CD1c-positive myeloid dendritic cell (primary cell): ENCODE measurements around the gene SPTSSB.

Source experiments
- DNase-seq: peaks from one replicate; pipeline ENCODE4 v3.0.0-alpha.2; 2016; ENCODE audit errors: extremely low spot score

SPTSSB gene

DNA sequence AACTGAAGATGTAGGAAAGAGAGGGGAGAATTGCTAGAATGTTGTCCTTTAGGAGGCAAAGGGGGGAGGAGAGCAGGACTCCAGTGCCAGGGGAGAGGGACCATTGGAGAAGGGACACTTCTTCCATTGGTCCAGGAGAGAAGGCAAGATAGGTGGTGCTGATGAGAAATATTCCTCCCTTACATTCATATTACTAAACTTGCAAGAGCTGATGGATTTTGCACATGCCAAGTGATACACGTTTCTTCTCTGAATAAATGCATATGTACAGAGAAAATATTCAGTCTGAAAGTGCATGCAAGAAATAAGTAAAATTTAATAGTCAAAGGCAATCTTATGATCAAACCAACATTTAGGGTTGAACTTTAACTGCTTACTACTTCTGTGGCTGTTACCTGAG is 21.5 kb upstream of the SPTSSB start:
- no peak for DNase-seq

DNA sequence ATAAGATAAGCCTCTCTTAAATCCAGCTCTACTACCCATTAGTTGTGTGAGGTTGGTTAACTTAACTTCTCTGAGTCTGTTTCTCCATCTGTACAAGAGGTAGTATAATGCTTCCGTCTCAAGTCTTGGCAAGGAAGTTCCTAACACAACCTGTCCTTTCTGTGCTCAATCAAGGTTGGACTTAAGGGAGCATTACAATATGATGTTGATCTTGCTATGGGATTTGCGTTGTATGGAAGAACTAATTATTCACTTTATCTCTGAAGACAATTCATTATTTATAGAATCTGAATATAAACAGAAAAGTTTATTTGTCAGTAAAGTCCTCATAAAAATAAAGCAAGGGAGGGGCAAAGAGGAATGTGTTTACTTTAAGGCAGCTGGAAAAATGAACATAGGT is 18.9 kb upstream of the SPTSSB start:
- no peak for DNase-seq

- peak; percentile 85 for DNase-seq
Measured at GRCh38 chr3:161389445-161390035, 18.2 kb upstream of the SPTSSB start.

DNA sequence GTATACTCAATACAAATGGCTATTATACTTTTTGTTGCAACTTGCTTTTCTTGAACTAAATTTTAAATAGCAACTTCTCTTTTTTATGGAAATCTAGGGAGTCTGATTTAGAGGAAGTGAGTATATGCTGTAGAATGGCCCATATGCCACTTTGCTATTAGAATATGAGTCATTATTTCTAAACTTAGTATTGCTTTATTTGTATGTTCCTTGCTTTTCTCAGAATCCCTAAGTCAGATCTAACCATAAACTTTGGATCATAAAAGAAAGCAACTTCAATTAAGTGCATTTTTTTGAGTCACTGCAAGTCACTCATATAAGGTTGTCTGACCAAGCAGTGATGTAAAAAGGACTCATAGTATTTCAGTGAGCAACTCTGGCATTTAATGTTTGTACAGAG is 17.5 kb upstream of the SPTSSB start:
- DNase-seq, result peak; percentile 82

- peak; percentile 55 for DNase-seq
Measured at GRCh38 chr3:161386991-161387770, 15.9 kb upstream of the SPTSSB start.

DNA sequence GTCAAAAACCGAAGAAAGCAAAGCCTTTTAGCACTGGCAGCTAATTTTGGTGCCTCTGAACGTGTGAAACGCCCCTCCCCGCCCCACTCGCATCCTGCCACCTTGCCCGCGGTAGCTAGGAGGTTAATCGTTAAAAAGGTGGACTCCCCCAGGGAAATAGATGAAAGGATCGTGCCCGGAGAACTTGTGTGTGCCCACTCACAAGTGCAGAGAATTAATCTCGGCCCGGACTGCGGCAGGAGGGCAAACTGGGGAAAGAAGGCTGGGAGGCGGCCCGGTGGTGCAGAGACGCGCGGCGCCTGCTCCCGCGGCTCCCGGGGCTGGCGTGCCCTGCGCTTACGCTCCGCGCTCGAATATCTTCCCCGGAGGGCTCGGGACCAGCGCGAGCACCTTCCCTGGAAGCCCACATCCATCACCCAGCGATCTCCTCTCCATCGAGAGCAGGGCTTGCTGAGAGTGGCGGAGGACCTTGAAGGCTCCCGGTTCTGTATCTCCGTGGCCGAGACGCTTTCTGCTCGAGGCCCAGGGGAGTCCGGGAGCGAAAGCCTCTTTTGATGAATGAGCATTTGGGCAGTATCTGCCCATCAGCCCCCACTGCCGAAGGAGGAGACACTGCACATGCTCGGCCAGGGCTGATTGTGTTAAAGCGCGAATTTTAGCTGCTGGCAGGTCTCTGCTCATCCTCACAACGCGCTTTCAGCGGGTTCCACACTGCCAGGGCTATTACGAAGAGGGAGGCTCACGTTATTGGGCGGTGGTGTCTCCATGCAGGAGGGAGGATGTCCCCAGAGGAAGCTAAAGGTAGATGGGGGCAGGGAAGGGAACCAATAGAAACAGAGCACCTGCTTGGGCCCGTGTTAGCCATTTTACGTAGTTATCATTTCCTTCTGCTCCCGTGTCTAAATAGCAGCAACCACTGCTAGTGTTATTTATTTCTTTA is 1.3 kb upstream of the SPTSSB start:
- DNase-seq, result no peak

DNA sequence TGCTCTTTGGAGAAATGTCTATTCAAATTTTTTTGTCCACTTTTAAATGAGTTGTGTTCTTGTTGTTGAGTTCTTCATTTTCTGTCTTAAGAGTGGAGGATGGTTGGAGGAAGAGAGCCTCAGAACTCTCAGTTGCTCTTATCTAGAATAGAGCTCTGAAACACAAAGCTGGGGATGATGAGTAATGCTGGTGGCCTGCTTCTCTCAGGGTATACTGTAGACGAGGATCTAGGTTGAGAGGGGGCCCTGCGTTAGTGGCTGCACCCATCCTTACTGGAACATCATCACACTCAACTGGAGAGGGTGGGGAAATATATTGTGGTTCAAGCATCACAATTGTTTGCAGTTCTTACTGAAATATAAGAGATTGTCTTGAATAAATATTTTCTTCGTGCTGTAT is 1.8 kb downstream of the SPTSSB start:
- DNase-seq, result no peak

DNA sequence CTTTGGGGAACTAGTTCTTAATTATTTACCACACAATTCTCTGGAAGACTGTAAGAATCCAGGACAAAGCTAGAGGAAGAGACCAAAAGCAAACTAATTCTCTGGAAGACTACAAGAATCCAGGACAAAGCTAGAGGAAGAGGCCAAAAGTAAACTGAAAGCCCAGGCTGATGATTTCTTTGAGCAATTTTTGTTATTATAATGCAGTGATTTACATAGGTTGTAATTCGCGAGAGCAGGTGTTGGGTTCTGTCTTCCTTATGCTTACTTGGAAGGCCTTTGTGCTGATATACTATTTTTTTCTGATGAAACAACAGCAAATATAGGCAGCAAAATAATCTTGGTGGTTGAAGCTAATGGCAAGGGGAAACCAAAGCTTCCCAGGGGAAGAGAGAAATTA is 5.2 kb downstream of the SPTSSB start:
- DNase-seq, result no peak

- no peak for DNase-seq
Measured at GRCh38 chr3:161358488-161358887, 12.8 kb downstream of the SPTSSB start.

GRCh38 chr3:161356287-161356686 is 15.0 kb downstream of the SPTSSB start:
- DNase-seq, result no peak

DNA sequence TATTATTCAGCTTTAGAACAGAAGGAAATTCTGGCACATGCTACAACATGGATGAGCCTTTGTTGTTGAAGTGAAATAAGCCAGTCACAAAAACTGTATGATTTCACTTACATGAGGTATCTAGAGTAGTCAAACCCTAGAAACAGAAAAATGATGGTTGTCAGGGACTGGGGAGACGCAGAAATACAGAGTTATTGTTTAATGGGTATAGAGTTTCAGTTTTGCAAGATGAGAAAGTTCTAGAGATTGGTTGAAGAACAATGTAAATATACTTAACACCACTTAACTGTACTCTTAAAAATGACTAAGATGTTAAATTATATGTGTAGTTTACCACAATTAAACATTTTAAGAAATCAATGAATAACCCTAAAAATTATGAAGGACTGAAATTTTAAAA is 15.8 kb downstream of the SPTSSB start:
- no peak for DNase-seq

DNA sequence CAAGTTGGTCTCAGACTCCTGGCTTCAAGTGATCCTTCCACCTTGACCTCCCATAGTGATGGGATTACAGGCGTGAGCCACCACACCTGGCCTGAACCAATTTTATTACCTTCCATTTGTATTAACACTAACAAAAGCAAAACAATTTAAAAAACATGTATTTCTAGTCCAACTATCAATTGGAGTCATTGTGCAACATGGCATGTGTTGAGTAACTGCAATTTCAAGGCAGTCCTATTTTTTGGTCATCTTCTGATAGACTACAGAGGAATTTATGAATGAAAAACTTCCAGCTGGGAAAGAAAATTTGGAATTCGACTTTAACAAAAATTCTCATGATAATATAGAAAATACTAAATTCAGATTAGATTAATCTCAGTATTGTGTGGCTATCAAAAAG is 16.8 kb downstream of the SPTSSB start:
- no peak for DNase-seq

DNA sequence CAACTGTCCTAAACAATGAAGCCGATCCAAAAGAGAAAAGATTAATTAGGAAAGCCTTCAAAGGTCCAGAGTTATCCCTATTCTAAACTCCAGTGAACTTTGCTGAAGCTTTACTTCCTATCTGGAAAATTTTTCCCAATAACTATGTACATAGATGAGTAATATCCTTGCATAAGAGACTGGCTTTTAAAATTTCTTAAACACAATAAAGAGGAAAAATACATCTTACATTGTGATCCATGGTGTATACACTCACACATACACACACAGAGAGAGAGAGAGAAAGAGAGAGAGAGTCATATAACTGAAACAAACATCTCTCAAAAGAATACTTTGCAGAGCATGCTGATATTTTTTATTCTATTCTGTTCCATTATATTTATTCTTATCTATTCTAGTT is 20.0 kb downstream of the SPTSSB start:
- DNase-seq, result no peak

DNA sequence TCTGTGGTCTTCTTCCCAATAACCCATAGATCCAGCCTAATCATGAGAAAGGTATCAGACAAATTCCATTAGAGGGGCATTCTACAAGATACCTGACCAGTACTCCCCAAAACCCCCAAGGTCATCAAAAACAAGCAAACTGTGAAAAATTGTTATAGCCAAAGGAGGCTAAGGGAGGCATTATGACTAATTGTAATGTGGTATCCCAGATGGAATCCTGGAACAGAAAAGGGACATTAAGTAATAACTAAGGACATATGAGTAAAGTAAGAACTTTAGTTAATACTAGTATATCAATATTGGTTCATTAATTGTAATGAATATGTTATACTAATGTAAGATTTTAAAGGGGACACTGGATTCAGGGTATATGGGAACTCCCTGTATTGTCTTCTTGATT is 20.4 kb downstream of the SPTSSB start:
- DNase-seq, result no peak

DNA sequence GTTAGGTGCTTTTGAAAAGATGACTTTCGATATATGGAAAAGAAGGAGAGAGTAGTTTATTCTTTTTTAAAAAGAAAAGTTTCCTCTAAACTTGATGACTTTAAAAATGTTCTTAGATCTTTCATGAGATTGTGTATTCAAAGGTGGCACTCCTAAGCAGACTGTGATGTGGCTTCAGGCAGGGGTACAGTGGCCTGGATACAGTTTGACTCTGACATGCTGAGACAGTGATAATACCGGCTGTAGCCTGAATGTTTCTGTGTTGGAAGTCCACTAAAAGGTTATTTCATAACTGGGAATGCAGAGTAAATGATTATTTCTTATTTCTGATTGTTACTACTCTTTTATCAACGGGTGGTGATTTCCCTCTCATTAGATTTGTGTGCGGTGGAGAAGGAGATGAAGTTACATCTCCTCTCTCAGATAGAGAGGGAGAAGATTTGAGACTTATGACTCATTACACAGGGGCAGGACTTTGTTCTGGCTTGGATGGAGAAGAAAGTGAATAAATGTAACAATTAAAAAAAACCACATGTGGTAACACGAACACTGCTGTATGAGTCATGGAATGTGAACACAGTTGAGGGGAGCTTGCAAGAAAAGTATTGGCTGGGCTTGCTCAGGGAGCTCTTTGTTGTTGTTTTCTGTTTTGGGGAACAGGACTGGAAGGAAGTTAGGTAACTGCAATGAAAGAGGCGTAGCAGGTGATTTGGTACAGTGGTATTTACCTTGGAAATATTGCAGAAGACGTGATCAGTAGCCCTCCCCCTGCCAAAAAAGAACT is 21.6 kb downstream of the SPTSSB start:
- DNase-seq, result peak; percentile 5

DNA sequence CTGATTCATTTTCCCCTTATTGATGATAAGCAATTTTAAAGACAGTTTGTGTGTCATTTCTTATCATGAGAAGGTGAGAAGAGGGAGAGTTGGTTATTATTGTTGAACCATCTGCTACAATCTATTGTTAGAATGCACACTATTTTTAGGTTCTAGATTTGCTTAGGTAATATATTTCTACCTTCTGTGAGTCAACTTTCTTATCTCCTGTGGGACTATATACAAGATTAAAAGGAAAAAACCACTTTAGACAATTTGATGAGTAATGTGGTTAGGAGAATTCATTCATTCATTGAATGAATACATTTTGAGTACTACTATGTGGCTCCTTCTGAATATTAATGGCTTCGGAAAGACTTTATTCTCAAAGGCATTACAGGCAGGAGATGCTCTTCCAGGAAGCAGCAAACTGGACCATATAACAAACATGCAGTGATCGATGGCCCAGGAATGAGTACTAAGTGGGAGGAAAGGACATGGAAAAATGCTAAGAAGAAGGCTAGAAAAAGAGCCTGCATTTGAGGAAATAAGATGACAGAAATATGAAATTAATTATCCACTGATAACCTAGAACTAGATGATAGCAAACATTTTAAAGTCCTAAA is 22.4 kb downstream of the SPTSSB start:
- DNase-seq, result no peak

- DNase-seq, result no peak
Measured at GRCh38 chr3:161347726-161348125, 23.6 kb downstream of the SPTSSB start.

- DNase-seq, result no peak
Measured at GRCh38 chr3:161345023-161345422, 26.3 kb downstream of the SPTSSB start.

DNA sequence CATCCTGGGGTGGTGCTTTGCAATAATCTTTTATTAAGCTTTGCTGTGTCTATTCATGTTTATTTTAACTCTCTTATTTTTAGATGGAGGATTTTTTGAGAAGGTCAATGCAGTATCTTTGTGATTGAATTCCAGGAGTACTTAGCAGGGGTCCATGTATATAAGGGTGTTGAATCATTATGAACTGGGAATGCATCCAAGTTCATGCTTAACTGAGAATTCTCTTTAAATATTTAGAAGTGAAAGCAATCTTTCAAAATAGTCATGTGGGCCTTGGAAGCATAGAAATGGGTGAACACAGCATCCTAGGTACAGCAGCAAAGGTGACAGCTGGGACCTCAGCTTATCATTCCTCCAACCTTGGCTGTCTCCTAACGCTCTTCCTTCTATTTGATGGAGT is 27.3 kb downstream of the SPTSSB start:
- DNase-seq, result no peak

DNA sequence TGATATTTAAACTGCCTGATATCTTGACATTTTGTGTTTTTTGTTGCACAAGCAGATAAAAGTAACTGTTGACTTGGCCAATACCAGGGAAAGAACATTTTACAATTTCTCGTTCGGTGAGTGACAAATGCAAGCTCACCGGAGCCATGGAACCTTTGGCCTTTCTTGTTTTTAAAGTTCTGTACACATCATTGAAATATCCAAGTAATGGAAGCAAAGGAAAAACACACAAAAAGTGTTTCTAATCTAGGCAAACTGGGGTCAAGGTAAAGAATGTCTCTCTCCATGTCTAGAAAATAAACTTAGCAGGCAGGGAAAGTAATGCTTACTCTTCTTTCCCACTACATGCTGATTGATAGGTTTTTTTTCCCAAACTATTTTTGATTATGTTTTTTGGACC is 27.8 kb downstream of the SPTSSB start:
- no peak for DNase-seq

GRCh38 chr3:161342629-161343028 is 28.7 kb downstream of the SPTSSB start:
- DNase-seq, result no peak
